ENCODE measurements around the gene SPATS1. TPM values are rescaled to one million over a fixed set of nuclear protein-coding genes. Genes with fewer than 3 reads are reported as not detected.

Gene SPATS1
- total and polyA plus RNA-seq, 3 experiments from 2014 or later = not detected

DNA sequence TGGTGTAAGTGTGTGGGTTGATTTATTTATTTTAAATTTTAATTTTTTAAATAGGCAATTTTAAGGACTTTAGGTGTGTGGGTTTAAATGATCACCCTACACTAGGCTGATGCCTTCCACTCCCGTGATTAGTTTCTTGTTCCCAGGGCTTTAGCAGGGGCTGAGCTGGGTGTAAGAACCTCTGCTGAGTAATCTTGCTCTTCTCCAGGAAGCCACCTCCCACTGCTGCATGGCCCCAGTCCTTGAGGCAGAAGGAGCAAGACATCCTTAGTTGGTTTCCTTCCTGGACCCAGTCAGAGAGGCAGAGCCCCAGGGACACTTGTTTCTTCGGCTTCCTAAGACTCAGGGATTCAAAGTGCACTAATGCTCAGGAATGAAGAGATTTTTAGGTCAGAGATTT is 25.2 kb downstream of the SPATS1 start:
- Histone ChIP-seq H3K27ac (ENCODE audit: low read depth, low read length) (no peak overlapping the region), H3K4me1 (ENCODE audit: insufficient read depth, low read length) (no peaks in the 10 kb centered on the region), H3K36me3 (ENCODE audit: insufficient read depth, low read length) (no peaks in the 10 kb centered on the region), H3K4me3 (ENCODE audit: low read length) (no peak overlapping the region), H3K9me3 (ENCODE audit: low read length) (no peaks in the 10 kb centered on the region), H3K27me3 (ENCODE audit: insufficient read depth, low read length, poor library complexity, severe bottlenecking) (peaks cover 7% of the 10 kb centered on the region)
- ChIA-PET POLR2A (no interaction called here), CTCF (interaction anchor here (0.9 kb wide), 1 partner anchor 20 kb away, joined by 3 read pairs; the partner anchor contains the start of gene CDC5L)
- H3K27me3 Mint-ChIP-seq = peaks cover 8 to 29% of the 10 kb centered on the region in 2 donors
- H3K4me1 Mint-ChIP-seq = no peaks in the 10 kb centered on the region
- H3K4me3 Mint-ChIP-seq = no peak overlapping the region
- H3K9me3 Mint-ChIP-seq = peaks cover 0 to under 1% (median 0%) of the 10 kb centered on the region in 5 donors
- H3K27ac Mint-ChIP-seq = no peak overlapping the region
- no peak for DNase-seq
- H3K36me3 Mint-ChIP-seq = no peaks in the 10 kb centered on the region

DNA sequence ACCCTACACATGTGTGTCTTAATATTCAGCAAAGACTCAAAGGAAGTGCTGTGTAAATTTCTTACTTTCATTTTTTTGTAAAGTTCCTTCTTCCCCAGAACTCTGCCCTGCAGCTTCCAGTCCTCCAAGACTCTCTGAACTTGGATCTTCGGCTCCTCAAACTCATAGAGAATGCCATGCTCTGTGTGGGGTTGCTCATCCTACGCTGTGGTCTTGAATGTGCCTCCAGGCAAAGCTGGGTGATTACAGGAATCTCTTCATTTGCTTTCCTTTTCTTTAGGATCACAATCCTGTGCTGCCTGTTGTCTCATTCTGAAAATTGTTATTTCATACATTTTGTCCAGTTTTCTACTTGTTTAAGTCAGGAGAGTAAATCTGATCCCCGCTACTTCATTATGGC is 30.6 kb downstream of the SPATS1 start:
- H3K36me3 Mint-ChIP-seq = peaks cover 0 to 4% (median 0%) of the 10 kb centered on the region in 3 donors
- H3K4me3 Mint-ChIP-seq = no peak overlapping the region
- Histone ChIP-seq H3K4me1 (ENCODE audit: insufficient read depth, low read length) (no peaks in the 10 kb centered on the region), H3K27ac (ENCODE audit: low read depth, low read length) (no peak overlapping the region), H3K36me3 (ENCODE audit: insufficient read depth, low read length) (no peaks in the 10 kb centered on the region), H3K4me3 (ENCODE audit: low read length) (no peak overlapping the region), H3K9me3 (ENCODE audit: low read length) (no peaks in the 10 kb centered on the region), H3K27me3 (ENCODE audit: insufficient read depth, low read length, poor library complexity, severe bottlenecking) (peaks cover 7% of the 10 kb centered on the region)
- H3K4me1 Mint-ChIP-seq = no peaks in the 10 kb centered on the region
- H3K9me3 Mint-ChIP-seq = peaks cover 0 to 6% (median 0%) of the 10 kb centered on the region in 5 donors
- ChIA-PET CTCF (no interaction called here), POLR2A (no interaction called here)
- H3K27ac Mint-ChIP-seq = no peak overlapping the region
- DNase-seq = no peak
- peaks cover 11 to 37% of the 10 kb centered on the region in 2 donors for H3K27me3 Mint-ChIP-seq

DNA sequence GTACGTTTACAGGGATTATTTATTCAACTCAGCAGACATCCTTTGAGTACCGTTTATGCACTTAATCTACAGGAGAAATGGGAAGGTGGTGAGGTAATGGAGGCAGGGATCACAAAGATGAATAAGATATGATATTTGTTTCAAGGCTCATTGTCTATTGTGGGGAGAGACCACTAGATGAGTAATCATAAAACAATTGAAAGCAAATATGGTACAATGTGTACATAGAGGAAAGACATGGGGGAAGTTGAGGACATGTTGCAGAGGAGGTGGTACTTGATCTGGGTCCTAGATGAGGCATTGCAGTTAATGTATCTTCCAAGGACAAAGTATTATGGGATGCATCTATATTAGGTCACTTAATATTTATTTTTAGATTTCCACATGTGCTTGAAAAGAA is 31.3 kb downstream of the SPATS1 start:
- Histone ChIP-seq H3K36me3 (ENCODE audit: insufficient read depth, low read length) (no peaks in the 10 kb centered on the region), H3K4me3 (ENCODE audit: low read length) (no peak overlapping the region), H3K27ac (ENCODE audit: low read depth, low read length) (no peak overlapping the region), H3K4me1 (ENCODE audit: insufficient read depth, low read length) (no peaks in the 10 kb centered on the region), H3K27me3 (ENCODE audit: insufficient read depth, low read length, poor library complexity, severe bottlenecking) (peaks cover 7% of the 10 kb centered on the region), H3K9me3 (ENCODE audit: low read length) (no peaks in the 10 kb centered on the region)
- Mint-ChIP-seq H3K27ac (no peak overlapping the region), H3K4me1 (no peaks in the 10 kb centered on the region), H3K4me3 (no peak overlapping the region), H3K36me3 (peaks cover 0 to 4% (median 0%) of the 10 kb centered on the region in 3 donors), H3K9me3 (peaks cover 0 to 8% (median 0%) of the 10 kb centered on the region in 5 donors), H3K27me3 (peaks cover 7 to 29% of the 10 kb centered on the region in 2 donors)
- no peak for DNase-seq
- ChIA-PET CTCF (no interaction called here), POLR2A (no interaction called here)

DNA sequence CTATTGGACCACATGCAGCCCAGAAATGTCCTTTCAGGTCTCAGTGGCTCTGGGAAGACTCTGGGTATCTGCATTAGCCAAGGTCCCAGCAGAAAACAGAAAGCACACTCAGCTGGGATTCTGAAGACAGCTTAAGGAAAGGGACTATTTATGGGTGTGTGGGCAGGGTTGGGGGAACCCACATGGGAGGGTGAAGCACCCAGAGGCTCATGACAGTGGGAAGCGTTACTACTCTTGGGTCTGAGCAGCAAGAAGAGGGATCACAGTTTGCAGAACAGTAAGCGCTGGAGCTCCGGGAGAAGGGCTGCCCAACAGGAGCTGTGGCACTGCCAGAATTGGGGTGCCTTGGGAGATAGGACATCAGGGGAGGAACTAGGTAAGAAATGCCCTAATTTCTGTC is 32.6 kb downstream of the SPATS1 start:
- Mint-ChIP-seq H3K9me3 (peaks cover 0 to 8% (median 0%) of the 10 kb centered on the region in 5 donors), H3K4me3 (no peak overlapping the region), H3K4me1 (no peaks in the 10 kb centered on the region), H3K27me3 (peaks cover 8 to 25% of the 10 kb centered on the region in 2 donors), H3K36me3 (peaks cover 0 to 4% (median 0%) of the 10 kb centered on the region in 3 donors), H3K27ac (no peak overlapping the region)
- Histone ChIP-seq H3K9me3 (ENCODE audit: low read length) (no peaks in the 10 kb centered on the region), H3K4me1 (ENCODE audit: insufficient read depth, low read length) (no peaks in the 10 kb centered on the region), H3K27ac (ENCODE audit: low read depth, low read length) (no peak overlapping the region), H3K4me3 (ENCODE audit: low read length) (no peak overlapping the region), H3K27me3 (ENCODE audit: insufficient read depth, low read length, poor library complexity, severe bottlenecking) (peaks cover 4% of the 10 kb centered on the region), H3K36me3 (ENCODE audit: insufficient read depth, low read length) (no peaks in the 10 kb centered on the region)
- no peak for DNase-seq
- ChIA-PET CTCF (no interaction called here), POLR2A (interaction anchor here (1.1 kb wide), 1 partner anchor 11 kb away, joined by 6 read pairs; no protein-coding TSS in a partner anchor)

GRCh38 chr6:44377484-44377883 is 35.0 kb downstream of the SPATS1 start:
- peaks cover 0 to 8% (median 0%) of the 10 kb centered on the region in 5 donors for H3K9me3 Mint-ChIP-seq
- Histone ChIP-seq H3K27ac (ENCODE audit: low read depth, low read length) (no peak overlapping the region), H3K36me3 (ENCODE audit: insufficient read depth, low read length) (no peaks in the 10 kb centered on the region), H3K9me3 (ENCODE audit: low read length) (no peaks in the 10 kb centered on the region), H3K4me3 (ENCODE audit: low read length) (no peak overlapping the region), H3K4me1 (ENCODE audit: insufficient read depth, low read length) (no peaks in the 10 kb centered on the region), H3K27me3 (ENCODE audit: insufficient read depth, low read length, poor library complexity, severe bottlenecking) (no peaks in the 10 kb centered on the region)
- peaks cover 0 to 4% (median 0%) of the 10 kb centered on the region in 3 donors for H3K36me3 Mint-ChIP-seq
- H3K27ac Mint-ChIP-seq = no peak overlapping the region
- no peak overlapping the region for H3K4me3 Mint-ChIP-seq
- H3K27me3 Mint-ChIP-seq = peaks cover 6 to 24% of the 10 kb centered on the region in 2 donors
- DNase-seq = no peak
- ChIA-PET POLR2A (no interaction called here), CTCF (no interaction called here)
- no peaks in the 10 kb centered on the region for H3K4me1 Mint-ChIP-seq

DNA sequence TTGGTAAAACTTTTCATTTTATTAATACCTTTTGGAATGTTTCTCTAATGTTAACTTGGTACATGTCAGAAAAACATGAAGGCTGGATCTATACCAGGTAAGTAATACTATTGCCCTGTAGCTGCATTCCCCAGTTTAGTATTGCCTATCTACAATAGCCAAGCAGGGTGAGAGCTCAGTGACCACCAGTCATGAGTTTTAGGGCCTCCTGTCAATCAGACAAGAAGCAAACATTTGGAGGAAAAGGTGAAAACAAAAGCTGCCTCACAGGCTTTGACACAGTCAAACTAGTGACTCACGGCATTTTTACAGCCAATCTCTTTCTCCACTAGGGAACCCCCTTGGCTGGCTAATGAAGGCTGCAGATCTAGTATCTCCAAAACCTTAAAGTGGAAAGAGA is 35.5 kb downstream of the SPATS1 start:
- Mint-ChIP-seq H3K4me1 (no peaks in the 10 kb centered on the region), H3K36me3 (peaks cover 0 to 4% (median 0%) of the 10 kb centered on the region in 3 donors), H3K27ac (no peak overlapping the region), H3K4me3 (no peak overlapping the region), H3K27me3 (peaks cover 6 to 19% of the 10 kb centered on the region in 2 donors), H3K9me3 (peaks cover 0 to 5% (median 0%) of the 10 kb centered on the region in 5 donors)
- H3K27me3 ChIP-seq (ENCODE audit: insufficient read depth, low read length, poor library complexity, severe bottlenecking) = no peaks in the 10 kb centered on the region
- no peaks in the 10 kb centered on the region for H3K4me1 ChIP-seq (ENCODE audit: insufficient read depth, low read length)
- H3K27ac ChIP-seq (ENCODE audit: low read depth, low read length) = no peak overlapping the region
- H3K9me3 ChIP-seq (ENCODE audit: low read length) = no peaks in the 10 kb centered on the region
- ChIA-PET POLR2A (no interaction called here), CTCF (no interaction called here)
- no peak overlapping the region for H3K4me3 ChIP-seq (ENCODE audit: low read length)
- H3K36me3 ChIP-seq (ENCODE audit: insufficient read depth, low read length) = no peaks in the 10 kb centered on the region
- DNase-seq = no peak

- Mint-ChIP-seq H3K4me1 (peaks cover 4 to 5% (median 5%) of the 10 kb centered on the region in 3 donors), H3K4me3 (no peak overlapping the region), H3K36me3 (peaks cover 0 to 4% (median 0%) of the 10 kb centered on the region in 3 donors), H3K27ac (no peak overlapping the region), H3K9me3 (peaks cover 0 to 2% (median 0%) of the 10 kb centered on the region in 5 donors), H3K27me3 (peaks cover 2 to 3% of the 10 kb centered on the region in 2 donors)
- DNase-seq = no peak
- Histone ChIP-seq H3K27ac (ENCODE audit: low read depth, low read length) (no peak overlapping the region), H3K36me3 (ENCODE audit: insufficient read depth, low read length) (no peaks in the 10 kb centered on the region), H3K27me3 (ENCODE audit: insufficient read depth, low read length, poor library complexity, severe bottlenecking) (no peaks in the 10 kb centered on the region), H3K9me3 (ENCODE audit: low read length) (no peaks in the 10 kb centered on the region), H3K4me3 (ENCODE audit: low read length) (no peak overlapping the region), H3K4me1 (ENCODE audit: insufficient read depth, low read length) (no peaks in the 10 kb centered on the region)
- ChIA-PET CTCF (no interaction called here), POLR2A (no interaction called here)
These were observed 39.3 kb downstream of the SPATS1 start for GRCh38 chr6:44381739-44382138.

GRCh38 chr6:44386364-44386928 is 44.0 kb downstream of the SPATS1 start:
- H3K27ac Mint-ChIP-seq = peak overlapping the region; percentile 87 to 99 (median 97)
- H3K4me3 Mint-ChIP-seq = peak overlapping the region; percentile 95 to 99 (median 96)
- H3K27ac ChIP-seq (ENCODE audit: low read depth, low read length) = peak overlapping the region; percentile 96
- DNase-seq = no peak
- H3K4me1 ChIP-seq (ENCODE audit: insufficient read depth, low read length) = peaks cover 24% of the 10 kb centered on the region
- ChIA-PET POLR2A (interaction anchor here (0.7 to 1.0 kb wide), 2 partner anchors 11 to 1460 kb away, joined by 3 to 6 read pairs; no protein-coding TSS in a partner anchor), CTCF (interaction anchor here (1.1 to 1.5 kb wide), 3 partner anchors 13 to 118 kb away, joined by 3 to 4 read pairs (median 4); no protein-coding TSS in a partner anchor)
- H3K36me3 ChIP-seq (ENCODE audit: insufficient read depth, low read length) = no peaks in the 10 kb centered on the region
- peaks cover 0 to 3% of the 10 kb centered on the region in 2 donors for H3K27me3 Mint-ChIP-seq
- peaks cover 0 to 26% (median under 1%) of the 10 kb centered on the region in 3 donors for H3K36me3 Mint-ChIP-seq
- H3K4me3 ChIP-seq (ENCODE audit: low read length) = peak overlapping the region; percentile 97
- H3K27me3 ChIP-seq (ENCODE audit: insufficient read depth, low read length, poor library complexity, severe bottlenecking) = no peaks in the 10 kb centered on the region
- peaks cover 38 to 41% (median 41%) of the 10 kb centered on the region in 3 donors for H3K4me1 Mint-ChIP-seq
- no peaks in the 10 kb centered on the region for H3K9me3 Mint-ChIP-seq
- no peaks in the 10 kb centered on the region for H3K9me3 ChIP-seq (ENCODE audit: low read length)
